HepG2 (cell line): ENCODE data around the gene CLEC16A. TPM values are rescaled to one million over a fixed set of nuclear protein-coding genes. Genes with fewer than 3 reads are reported as not detected.

Source experiments
- ARNTL ChIP-seq: sonication (generic); formaldehyde crosslinking; IDR thresholded peaks from 2 replicates; pipeline ENCODE4 v1.4.0; 2020; ENCODE audit warnings: mild to moderate bottlenecking, missing genetic modification reagents
- BRD4 ChIP-seq: sonication (generic); formaldehyde crosslinking; IDR thresholded peaks from 2 replicates; pipeline ENCODE4 v1.4.0; 2020; ENCODE audit warnings: missing genetic modification reagents
- CCAR2 ChIP-seq: fragments of 200-400 bp; formaldehyde crosslinking; optimal IDR thresholded peaks from 2 replicates; pipeline ENCODE3; 2018; ENCODE audit warnings: low read depth, mild to moderate bottlenecking, low read length, moderate library complexity
- EEA1 ChIP-seq: sonication (generic); formaldehyde crosslinking; IDR thresholded peaks from 2 replicates; pipeline ENCODE4 v1.5.1; 2020; ENCODE audit warnings: mild to moderate bottlenecking, missing genetic modification reagents, borderline replicate concordance
- FOXK1 ChIP-seq: sonication (generic); formaldehyde crosslinking; IDR thresholded peaks from 2 replicates; pipeline ENCODE4 v1.4.0; 2020; ENCODE audit warnings: low read depth, missing genetic modification reagents, borderline replicate concordance
- FOXK2 ChIP-seq: fragments of 450-650 bp; IDR thresholded peaks from 2 replicates; pipeline ENCODE4 v1.6.1; 2016
- FOXO1 ChIP-seq: sonication (generic); formaldehyde crosslinking; IDR thresholded peaks from 2 replicates; pipeline ENCODE4 v1.4.0; 2020; ENCODE audit warnings: missing genetic modification reagents
- FOXO4 ChIP-seq: sonication (generic); formaldehyde crosslinking; conservative IDR thresholded peaks from 2 replicates; pipeline ENCODE4 v1.8.1; 2023; ENCODE audit warnings: missing genetic modification reagents
- KDM5A ChIP-seq: fragments of 200-600 bp; sonication (generic); IDR thresholded peaks from 2 replicates; pipeline ENCODE4 v1.7.0; 2018; ENCODE audit warnings: antibody characterized with exemption, mild to moderate bottlenecking, low read length, borderline replicate concordance
- NR2F6 ChIP-seq, 2 experiments: IDR thresholded peaks; 2 replicates each; pipeline ENCODE4 v1.6.1; 2016; ENCODE audit warnings: antibody characterized with exemption in 1 of 2, mild to moderate bottlenecking in 1 of 2
- PBX2 ChIP-seq: IDR thresholded peaks from 2 replicates; pipeline ENCODE4 v1.6.1; 2016; ENCODE audit warnings: control low read depth
- SIX4 ChIP-seq: sonication (generic); formaldehyde crosslinking; IDR thresholded peaks from 2 replicates; pipeline ENCODE4 v1.4.0; 2020; ENCODE audit warnings: missing genetic modification reagents
- SMAD9 ChIP-seq: sonication (generic); formaldehyde crosslinking; IDR thresholded peaks from 2 replicates; pipeline ENCODE4 v1.5.1; 2020; ENCODE audit warnings: mild to moderate bottlenecking, missing genetic modification reagents
- SMARCC2 ChIP-seq: fragments of 450-650 bp; IDR thresholded peaks from 2 replicates; pipeline ENCODE4 v1.6.1; 2017; ENCODE audit warnings: antibody characterized with exemption, mild to moderate bottlenecking
- ZNF326 ChIP-seq: sonication (generic); formaldehyde crosslinking; IDR thresholded peaks from 2 replicates; pipeline ENCODE4 v1.4.0; 2020; ENCODE audit warnings: missing genetic modification reagents, borderline replicate concordance
- ZNF570 ChIP-seq: sonication (generic); formaldehyde crosslinking; IDR thresholded peaks from 2 replicates; pipeline ENCODE4 v1.4.0; 2020; ENCODE audit warnings: mild to moderate bottlenecking, missing genetic modification reagents, borderline replicate concordance
- ZNF605 ChIP-seq: sonication (generic); formaldehyde crosslinking; IDR thresholded peaks from 2 replicates; pipeline ENCODE4 v1.8.0; 2022; ENCODE audit warnings: mild to moderate bottlenecking, missing genetic modification reagents
- ZNF670 ChIP-seq: sonication (generic); formaldehyde crosslinking; IDR thresholded peaks from 2 replicates; pipeline ENCODE4 v1.8.0; 2022; ENCODE audit warnings: mild to moderate bottlenecking, missing genetic modification reagents, borderline replicate concordance
- ZNF703 ChIP-seq: sonication (generic); formaldehyde crosslinking; IDR thresholded peaks from 2 replicates; pipeline ENCODE4 v1.5.1; 2020; ENCODE audit warnings: missing genetic modification reagents, mild to moderate bottlenecking, moderate library complexity, borderline replicate concordance
- ZNF737 ChIP-seq: sonication (generic); formaldehyde crosslinking; IDR thresholded peaks from 2 replicates; pipeline ENCODE4 v1.5.0; 2020; ENCODE audit warnings: missing genetic modification reagents, mild to moderate bottlenecking, borderline replicate concordance
- ZNF747 ChIP-seq: sonication (generic); formaldehyde crosslinking; IDR thresholded peaks from 2 replicates; pipeline ENCODE4 v1.8.1; 2023; ENCODE audit warnings: missing genetic modification reagents, mild to moderate bottlenecking, borderline replicate concordance
- ZNF772 ChIP-seq: sonication (generic); formaldehyde crosslinking; IDR thresholded peaks from 2 replicates; pipeline ENCODE4 v1.5.0; 2020; ENCODE audit warnings: mild to moderate bottlenecking, missing genetic modification reagents
- ZNF777 ChIP-seq: sonication (generic); formaldehyde crosslinking; IDR thresholded peaks from 2 replicates; pipeline ENCODE4 v1.4.0; 2020; ENCODE audit warnings: missing genetic modification reagents
- polyA plus RNA-seq, 8 experiments: library from polyadenylated mRNA; depleted of rRNA in 3 of 8; stranded (reverse) in 7 of 8; unstranded in 1 of 8; fragments of >200 nt; fragmentation: Illumina TruSeq in 4 of 8; extraction: Trizol in 4 of 8; gene quantifications; 2 replicates each; pipeline versions ENCODE4 v1.2.1 to v1.2.3, GENCODE V29; 2011 to 2016; ENCODE audit warnings: low read depth in 4 of 8, missing spikeins in 1 of 8, mixed read lengths in 1 of 8; ENCODE audit not compliant: insufficient read depth in 1 of 8
- total RNA-seq, 5 experiments: library from RNA; depleted of rRNA; stranded (reverse); fragments of >200 nt; fragmentation: Illumina TruSeq; extraction: Trizol; gene quantifications; 2 replicates each; pipeline ENCODE4 v1.2.3, GENCODE V29; 2016; ENCODE audit warnings: low read depth in 1 of 5
- TF ChIP-seq, protein P1 (sequence below): sonication (generic); formaldehyde crosslinking; IDR thresholded peaks from 2 replicates; pipeline ENCODE4 v1.8.0; 2022; ENCODE audit warnings: missing genetic modification reagents, mild to moderate bottlenecking, moderate library complexity, borderline replicate concordance
- TF ChIP-seq, protein P2 (sequence below): sonication (generic); formaldehyde crosslinking; IDR thresholded peaks from 2 replicates; pipeline ENCODE4 v1.5.0; 2020; ENCODE audit warnings: mild to moderate bottlenecking, missing genetic modification reagents, borderline replicate concordance

The CLEC16A gene
- total and polyA plus RNA-seq, 2 of the 13 experiments (the other 11 are each of a cell fraction or from before 2014, with no cell fraction given) = 8.5 to 10.3 TPM

DNA sequence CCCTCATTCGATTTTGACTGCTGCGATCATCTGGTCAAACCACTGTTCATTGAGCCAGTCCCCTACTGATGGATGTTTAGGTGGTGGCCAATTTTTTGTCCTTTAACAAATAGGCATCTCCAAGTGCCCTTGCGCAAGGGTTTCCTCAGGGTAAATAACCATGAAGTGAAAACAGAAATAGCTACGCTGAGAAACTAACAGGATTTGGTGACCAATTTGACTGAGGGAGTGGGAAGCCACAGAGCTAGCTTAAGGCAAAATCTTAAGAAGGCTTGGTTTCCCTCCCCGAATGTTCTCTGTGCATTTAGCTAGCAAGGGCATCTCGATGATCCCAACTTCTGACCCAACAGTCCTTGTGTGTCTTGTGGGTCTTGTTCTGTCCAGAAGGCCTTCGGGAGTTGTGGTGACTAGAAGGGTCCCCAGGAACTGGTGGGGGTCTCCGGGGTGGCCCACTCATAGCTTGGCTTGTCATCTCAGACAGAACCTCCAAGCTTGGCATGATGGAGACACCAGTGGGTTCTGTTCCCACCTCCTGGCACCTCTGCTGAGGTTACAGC lies 194.5 kb downstream of the CLEC16A start (continued):
- TF ChIP-seq, protein P1, sequence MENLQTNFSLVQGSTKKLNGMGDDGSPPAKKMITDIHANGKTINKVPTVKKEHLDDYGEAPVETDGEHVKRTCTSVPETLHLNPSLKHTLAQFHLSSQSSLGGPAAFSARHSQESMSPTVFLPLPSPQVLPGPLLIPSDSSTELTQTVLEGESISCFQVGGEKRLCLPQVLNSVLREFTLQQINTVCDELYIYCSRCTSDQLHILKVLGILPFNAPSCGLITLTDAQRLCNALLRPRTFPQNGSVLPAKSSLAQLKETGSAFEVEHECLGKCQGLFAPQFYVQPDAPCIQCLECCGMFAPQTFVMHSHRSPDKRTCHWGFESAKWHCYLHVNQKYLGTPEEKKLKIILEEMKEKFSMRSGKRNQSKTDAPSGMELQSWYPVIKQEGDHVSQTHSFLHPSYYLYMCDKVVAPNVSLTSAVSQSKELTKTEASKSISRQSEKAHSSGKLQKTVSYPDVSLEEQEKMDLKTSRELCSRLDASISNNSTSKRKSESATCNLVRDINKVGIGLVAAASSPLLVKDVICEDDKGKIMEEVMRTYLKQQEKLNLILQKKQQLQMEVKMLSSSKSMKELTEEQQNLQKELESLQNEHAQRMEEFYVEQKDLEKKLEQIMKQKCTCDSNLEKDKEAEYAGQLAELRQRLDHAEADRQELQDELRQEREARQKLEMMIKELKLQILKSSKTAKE (CRISPR knock-in tag) = no peak
- TF ChIP-seq SIX4 (CRISPR knock-in tag) = no peak
- no peak for TF ChIP-seq FOXO1 (CRISPR knock-in tag)
- peak; percentile 30; the same call in 1 of the 2 replicates for TF ChIP-seq FOXK1 (CRISPR knock-in tag)
- no peak for TF ChIP-seq PBX2 (CRISPR knock-in tag)
- no peak for TF ChIP-seq ARNTL (CRISPR knock-in tag)
- TF ChIP-seq ZNF326 (CRISPR knock-in tag) = no peak
- 0 out of 2 replicates have a peak, but pooled peaks have one; percentile 44 for TF ChIP-seq ZNF772
- TF ChIP-seq ZNF605 (CRISPR knock-in tag) = 0 out of 2 replicates have a peak, but pooled peaks have one; percentile 7
- TF ChIP-seq FOXO4 (CRISPR knock-in tag) = no peak
- no peak for TF ChIP-seq SMAD9 (CRISPR knock-in tag)
- 0 out of 2 replicates have a peak, but pooled peaks have one; percentile 8 for TF ChIP-seq ZNF703 (CRISPR knock-in tag)
- no peak for TF ChIP-seq EEA1 (CRISPR knock-in tag)
- TF ChIP-seq BRD4 (CRISPR knock-in tag) = no peak
- 0 out of 2 replicates have a peak, but pooled peaks have one; percentile 31 for TF ChIP-seq ZNF670 (CRISPR knock-in tag)
- TF ChIP-seq ZNF737 (CRISPR knock-in tag) = no peak
- no peak for TF ChIP-seq SMARCC2
- TF ChIP-seq NR2F6 (IDR thresholded peaks at IDR 0.05) = no peak
- 0 out of 2 replicates have a peak, but pooled peaks have one; percentile 15 for TF ChIP-seq NR2F6 (CRISPR knock-in tag; IDR thresholded peaks at IDR 0.05)
- no peak for TF ChIP-seq FOXK2
- TF ChIP-seq, protein P2, sequence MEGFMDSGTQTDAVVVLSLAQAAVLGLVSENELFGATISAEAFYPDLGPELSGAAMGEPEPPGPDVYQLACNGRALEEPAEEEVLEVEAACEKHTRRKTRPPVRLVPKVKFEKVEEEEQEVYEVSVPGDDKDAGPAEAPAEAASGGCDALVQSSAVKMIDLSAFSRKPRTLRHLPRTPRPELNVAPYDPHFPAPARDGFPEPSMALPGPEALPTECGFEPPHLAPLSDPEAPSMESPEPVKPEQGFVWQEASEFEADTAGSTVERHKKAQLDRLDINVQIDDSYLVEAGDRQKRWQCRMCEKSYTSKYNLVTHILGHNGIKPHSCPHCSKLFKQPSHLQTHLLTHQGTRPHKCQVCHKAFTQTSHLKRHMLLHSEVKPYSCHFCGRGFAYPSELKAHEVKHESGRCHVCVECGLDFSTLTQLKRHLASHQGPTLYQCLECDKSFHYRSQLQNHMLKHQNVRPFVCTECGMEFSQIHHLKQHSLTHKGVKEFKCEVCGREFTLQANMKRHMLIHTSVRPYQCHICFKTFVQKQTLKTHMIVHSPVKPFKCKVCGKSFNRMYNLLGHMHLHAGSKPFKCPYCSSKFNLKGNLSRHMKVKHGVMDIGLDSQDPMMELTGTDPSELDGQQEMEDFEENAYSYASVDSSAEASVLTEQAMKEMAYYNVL = no peak
- no peak for TF ChIP-seq ZNF570
- TF ChIP-seq CCAR2 = no peak
- TF ChIP-seq KDM5A = no peak
- no peak for TF ChIP-seq ZNF777 (CRISPR knock-in tag)
- TF ChIP-seq ZNF747 (CRISPR knock-in tag) = 0 out of 2 replicates have a peak, but pooled peaks have one; percentile 15
